Activated CD4-positive, alpha-beta T cell treated with anti-CD3 and anti-CD28 coated beads for 36 hours (primary cell): ENCODE measurements around the gene FMN2. TPM values are rescaled to one million over a fixed set of nuclear protein-coding genes. Genes with fewer than 3 reads are reported as not detected.

ENCODE experiments used
- ATAC-seq: fragments of 200-7000 bp; cut with Tn5 transposase; one replicate; pipeline ENCODE4 v1.10.0; 2021; ENCODE audit warnings: mild to moderate bottlenecking, moderate library complexity
- CTCF ChIA-PET: fragments of 350-600 bp; sonication (Branson Sonifier 250); formaldehyde crosslinking; loops from one replicate; lab custom pipeline; 2021; ENCODE audit warnings: antibody characterized with exemption; lab: Charles Lee
- POLR2A ChIA-PET: fragments of 350-600 bp; sonication (Branson Sonifier 250); formaldehyde crosslinking; loops from one replicate; lab custom pipeline; 2021; ENCODE audit warnings: antibody characterized with exemption, inconsistent platforms; lab: Charles Lee
- DNase-seq: peaks from one replicate; pipeline ENCODE4 v3.0.0-alpha.2; 2020
- H3K27ac Mint-ChIP-seq: one replicate; pipeline ENCODE4 v1.8.0; 2021; ENCODE audit warnings: mixed read lengths
- H3K27me3 Mint-ChIP-seq: one replicate; pipeline ENCODE4 v1.8.0; 2021; ENCODE audit warnings: mixed read lengths
- H3K36me3 Mint-ChIP-seq: one replicate; pipeline ENCODE4 v1.8.0; 2021; ENCODE audit warnings: low read depth, mixed read lengths
- H3K4me1 Mint-ChIP-seq: one replicate; pipeline ENCODE4 v1.8.0; 2021; ENCODE audit warnings: mixed read lengths
- H3K4me3 Mint-ChIP-seq: one replicate; pipeline ENCODE4 v1.8.0; 2021; ENCODE audit warnings: mild to moderate bottlenecking, moderate library complexity, mixed read lengths
- H3K9me3 Mint-ChIP-seq: one replicate; pipeline ENCODE4 v1.8.0; 2021; ENCODE audit warnings: low read depth, mixed read lengths
- intact Hi-C, 2 experiments: fragments of 100-400 bp; cut with DNase I in 1 of 2; cut with micrococcal nuclease in 1 of 2; formaldehyde crosslinking; loops; one replicate each; pipeline versions ENCODE4 v1.14.2 to v1.15.1; 2022 to 2024; cut with DNase I, micrococcal nuclease
- total RNA-seq, 2 experiments: library from RNA; stranded (reverse); gene quantifications; one replicate each; pipeline ENCODE4 v1.2.3, GENCODE V29; 2021

The FMN2 gene
- total RNA-seq, 2 experiments from 2014 or later: not detected

- no peak overlapping the region for H3K27ac Mint-ChIP-seq
- H3K27me3 Mint-ChIP-seq: no peaks in the 10 kb centered on the region
- DNase-seq: no peak
- peaks cover 7% of the 10 kb centered on the region for H3K9me3 Mint-ChIP-seq
- H3K4me1 Mint-ChIP-seq: no peaks in the 10 kb centered on the region
- CTCF ChIA-PET: interaction anchor here (1.5 kb wide), 1 partner anchor 9 kb away, joined by 3 read pairs; no protein-coding TSS in a partner anchor
- ATAC-seq: no peak
- H3K36me3 Mint-ChIP-seq: no peaks in the 10 kb centered on the region
- POLR2A ChIA-PET: no interaction called here
- intact Hi-C loops: no loop called here
- no peak overlapping the region for H3K4me3 Mint-ChIP-seq
Measured at GRCh38 chr1:240201931-240202330, 110.2 kb downstream of the FMN2 start.

GRCh38 chr1:240207073-240207709, 115.5 kb downstream of the FMN2 start:
- peaks cover 3% of the 10 kb centered on the region for H3K9me3 Mint-ChIP-seq
- DNase-seq: no peak
- H3K27ac Mint-ChIP-seq: no peak overlapping the region
- ChIA-PET POLR2A (no interaction called here), CTCF (no interaction called here)
- intact Hi-C loops: no loop called here
- no peaks in the 10 kb centered on the region for H3K27me3 Mint-ChIP-seq
- H3K4me1 Mint-ChIP-seq: no peaks in the 10 kb centered on the region
- H3K36me3 Mint-ChIP-seq: no peaks in the 10 kb centered on the region
- H3K4me3 Mint-ChIP-seq: no peak overlapping the region
- no peak for ATAC-seq

- ATAC-seq: no peak
- DNase-seq: no peak
- Mint-ChIP-seq H3K4me1 (no peaks in the 10 kb centered on the region), H3K36me3 (no peaks in the 10 kb centered on the region), H3K9me3 (no peaks in the 10 kb centered on the region), H3K4me3 (no peak overlapping the region), H3K27me3 (no peaks in the 10 kb centered on the region), H3K27ac (no peak overlapping the region)
- POLR2A ChIA-PET: no interaction called here
- intact Hi-C loops: no loop called here
- CTCF ChIA-PET: no interaction called here
Measured at GRCh38 chr1:240210026-240210425, 118.3 kb downstream of the FMN2 start.

GRCh38 chr1:240212556-240212955, 120.9 kb downstream of the FMN2 start:
- Mint-ChIP-seq H3K36me3 (no peaks in the 10 kb centered on the region), H3K27ac (no peak overlapping the region), H3K27me3 (no peaks in the 10 kb centered on the region), H3K9me3 (no peaks in the 10 kb centered on the region), H3K4me3 (no peak overlapping the region), H3K4me1 (no peaks in the 10 kb centered on the region)
- intact Hi-C loops: no loop called here
- ATAC-seq: no peak
- POLR2A ChIA-PET: no interaction called here
- DNase-seq: no peak
- CTCF ChIA-PET: no interaction called here

GRCh38 chr1:240217403-240217802, 125.7 kb downstream of the FMN2 start:
- Mint-ChIP-seq H3K36me3 (no peaks in the 10 kb centered on the region), H3K4me3 (no peak overlapping the region), H3K27me3 (no peaks in the 10 kb centered on the region), H3K9me3 (peaks cover 2% of the 10 kb centered on the region), H3K27ac (no peak overlapping the region), H3K4me1 (no peaks in the 10 kb centered on the region)
- intact Hi-C loops: no loop called here
- ChIA-PET POLR2A (no interaction called here), CTCF (no interaction called here)
- no peak for DNase-seq
- ATAC-seq: no peak

- no peak overlapping the region for H3K27ac Mint-ChIP-seq
- POLR2A ChIA-PET: no interaction called here
- H3K27me3 Mint-ChIP-seq: no peaks in the 10 kb centered on the region
- H3K4me1 Mint-ChIP-seq: no peaks in the 10 kb centered on the region
- H3K4me3 Mint-ChIP-seq: no peak overlapping the region
- peaks cover 14% of the 10 kb centered on the region for H3K9me3 Mint-ChIP-seq
- ATAC-seq (no peak), DNase-seq (no peak)
- CTCF ChIA-PET: no interaction called here
- H3K36me3 Mint-ChIP-seq: no peaks in the 10 kb centered on the region
- intact Hi-C loops: no loop called here
Measured at GRCh38 chr1:240219104-240219503, 127.4 kb downstream of the FMN2 start.

GRCh38 chr1:240226102-240226501, 134.4 kb downstream of the FMN2 start:
- DNase-seq: no peak
- H3K9me3 Mint-ChIP-seq: peaks cover 39% of the 10 kb centered on the region
- no peaks in the 10 kb centered on the region for H3K27me3 Mint-ChIP-seq
- ChIA-PET CTCF (no interaction called here), POLR2A (no interaction called here)
- no peak overlapping the region for H3K27ac Mint-ChIP-seq
- no peak for ATAC-seq
- intact Hi-C loops: no loop called here
- H3K36me3 Mint-ChIP-seq: no peaks in the 10 kb centered on the region
- H3K4me3 Mint-ChIP-seq: no peak overlapping the region
- H3K4me1 Mint-ChIP-seq: no peaks in the 10 kb centered on the region

GRCh38 chr1:240230816-240231215, 139.1 kb downstream of the FMN2 start:
- ATAC-seq (no peak), DNase-seq (no peak)
- Mint-ChIP-seq H3K4me3 (no peak overlapping the region), H3K27me3 (no peaks in the 10 kb centered on the region), H3K27ac (no peak overlapping the region), H3K9me3 (peaks cover 14% of the 10 kb centered on the region), H3K4me1 (no peaks in the 10 kb centered on the region), H3K36me3 (no peaks in the 10 kb centered on the region)
- intact Hi-C loops: no loop called here
- ChIA-PET CTCF (no interaction called here), POLR2A (no interaction called here)

- Mint-ChIP-seq H3K4me1 (no peaks in the 10 kb centered on the region), H3K9me3 (peaks cover 7% of the 10 kb centered on the region), H3K27me3 (no peaks in the 10 kb centered on the region), H3K27ac (no peak overlapping the region), H3K4me3 (no peak overlapping the region), H3K36me3 (no peaks in the 10 kb centered on the region)
- intact Hi-C loops: no loop called here
- POLR2A ChIA-PET: no interaction called here
- CTCF ChIA-PET: no interaction called here
- DNase-seq: no peak
- no peak for ATAC-seq
Measured at GRCh38 chr1:240232530-240232929, 140.8 kb downstream of the FMN2 start.

- no peak for DNase-seq
- Mint-ChIP-seq H3K4me3 (no peak overlapping the region), H3K27ac (no peak overlapping the region), H3K27me3 (no peaks in the 10 kb centered on the region), H3K36me3 (no peaks in the 10 kb centered on the region), H3K9me3 (peaks cover 5% of the 10 kb centered on the region), H3K4me1 (no peaks in the 10 kb centered on the region)
- POLR2A ChIA-PET: no interaction called here
- intact Hi-C loops: no loop called here
- no peak for ATAC-seq
- CTCF ChIA-PET: no interaction called here
Measured at GRCh38 chr1:240234485-240235210, 143.0 kb downstream of the FMN2 start.

- no peaks in the 10 kb centered on the region for H3K36me3 Mint-ChIP-seq
Measured at GRCh38 chr1:240235521-240236288, 144.0 kb downstream of the FMN2 start.

GRCh38 chr1:240237305-240237721, 145.6 kb downstream of the FMN2 start:
- peaks cover 5% of the 10 kb centered on the region for H3K9me3 Mint-ChIP-seq
- no peak overlapping the region for H3K27ac Mint-ChIP-seq
- ATAC-seq: no peak
- DNase-seq: no peak
- intact Hi-C loops: no loop called here
- no peaks in the 10 kb centered on the region for H3K27me3 Mint-ChIP-seq
- POLR2A ChIA-PET: no interaction called here
- no peaks in the 10 kb centered on the region for H3K36me3 Mint-ChIP-seq
- H3K4me3 Mint-ChIP-seq: no peak overlapping the region
- no peaks in the 10 kb centered on the region for H3K4me1 Mint-ChIP-seq
- CTCF ChIA-PET: no interaction called here

More at GRCh38 chr1:240235521-240236288, 144.0 kb downstream of the FMN2 start:
- no peaks in the 10 kb centered on the region for H3K27me3 Mint-ChIP-seq
- H3K4me1 Mint-ChIP-seq: no peaks in the 10 kb centered on the region
- H3K27ac Mint-ChIP-seq: no peak overlapping the region
- no peak for DNase-seq
- CTCF ChIA-PET: no interaction called here
- intact Hi-C loops: no loop called here
- POLR2A ChIA-PET: no interaction called here
- peaks cover 5% of the 10 kb centered on the region for H3K9me3 Mint-ChIP-seq
- no peak overlapping the region for H3K4me3 Mint-ChIP-seq
- no peak for ATAC-seq
